Vagina (tissue), 2 donors: ENCODE measurements around the gene FAM168B. TPM values are rescaled to one million over a fixed set of nuclear protein-coding genes. Genes with fewer than 3 reads are reported as not detected.

Experiments
- DNase-seq, 2 donors: peaks; one replicate each; pipeline ENCODE4 v3.0.0-alpha.2; 2017; ENCODE audit errors: extremely low spot score in 2 of 2
- H3K27ac ChIP-seq: fragments of 200-600 bp; sonication (generic); one replicate; pipeline ENCODE4 v1.5.1; 2019
- H3K27me3 ChIP-seq: fragments of 200-600 bp; sonication (generic); one replicate; pipeline ENCODE4 v1.5.1; 2019
- H3K36me3 ChIP-seq, 2 donors: fragments of 200-600 bp; sonication (generic); one replicate each; pipeline ENCODE4 v1.5.1; 2017 to 2019
- H3K4me1 ChIP-seq: fragments of 200-600 bp; sonication (generic); one replicate; pipeline ENCODE4 v1.5.1; 2019
- H3K4me3 ChIP-seq, 2 donors: fragments of 200-600 bp; sonication (generic); 1 replicate in 1 of 2; 2 replicates in 1 of 2; pipeline ENCODE4 v1.5.1; 2016 to 2019
- H3K9me3 ChIP-seq: fragments of 200-600 bp; sonication (generic); one replicate; pipeline ENCODE4 v1.5.1; 2019
- CTCF ChIP-seq, 3 experiments: fragments of 450-650 bp in 2 of 3; fragments of 200-600 bp in 1 of 3; sonication (generic) in 1 of 3; IDR thresholded peaks; one replicate each; pipeline ENCODE4 v1.5.1; 2017 to 2019; ENCODE audit warnings: antibody characterized with exemption in 3 of 3, mild to moderate bottlenecking in 2 of 3, moderate library complexity in 2 of 3
- POLR2A ChIP-seq, 2 donors: fragments of 450-650 bp; IDR thresholded peaks; one replicate each; pipeline ENCODE4 v1.6.1; 2017; ENCODE audit warnings: antibody characterized with exemption in 2 of 2, mild to moderate bottlenecking in 2 of 2, moderate library complexity in 2 of 2
- POLR2AphosphoS5 ChIP-seq, 2 donors: sonication (generic); formaldehyde crosslinking; IDR thresholded peaks; one replicate each; pipeline ENCODE4 v1.9.0; 2017; ENCODE audit warnings: antibody characterized with exemption in 2 of 2, mild to moderate bottlenecking in 2 of 2, low read depth in 1 of 2; ENCODE audit not compliant: insufficient read depth in 1 of 2
- intact Hi-C: fragments of 100-400 bp; cut with DNase I; formaldehyde crosslinking; loops from one replicate; pipeline ENCODE4 v1.15.1; 2023
- total RNA-seq: library from RNA; depleted of rRNA; stranded (reverse); fragments of >200 nt; gene quantifications from one replicate; pipeline ENCODE4 v1.2.3, GENCODE V29; 2016

FAM168B gene
- total RNA-seq, 1 donor from 2014 or later: 56.7 TPM

DNA sequence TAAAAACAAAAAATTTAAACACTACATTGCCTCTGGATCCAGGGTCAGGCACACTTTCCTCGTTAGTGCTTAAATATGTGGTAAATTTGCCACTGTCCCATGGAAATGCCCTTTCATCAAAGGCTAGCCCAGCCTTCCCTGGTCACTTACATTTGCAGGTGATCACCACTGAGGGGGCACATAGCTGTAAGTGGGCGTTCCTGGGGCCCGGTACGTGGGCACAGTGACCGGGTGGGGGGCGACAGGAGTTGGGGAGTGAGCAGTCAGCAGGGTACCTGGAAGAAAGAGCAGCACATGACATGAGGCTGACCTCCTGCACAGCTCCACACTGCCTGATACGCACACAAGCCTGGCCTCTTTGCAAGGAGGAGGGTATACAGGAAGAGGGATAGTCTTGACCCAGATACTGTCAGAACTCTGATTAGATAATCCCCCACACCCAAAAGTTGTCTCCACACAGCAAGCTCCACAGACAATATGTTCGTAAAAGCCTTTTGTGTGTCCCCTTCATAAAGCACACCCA is 40.5 kb downstream of the FAM168B start:
- Histone ChIP-seq H3K27ac (no peak overlapping the region), H3K4me1 (peaks cover 17% of the 10 kb centered on the region), H3K4me3 (no peak overlapping the region), H3K27me3 (no peaks in the 10 kb centered on the region), H3K9me3 (no peaks in the 10 kb centered on the region), H3K36me3 (peaks cover 0 to 66% of the 10 kb centered on the region in 2 donors)
- no peak for TF ChIP-seq POLR2AphosphoS5 (IDR thresholded peaks at IDR 0.05; ENCODE audit: insufficient read depth in 1 of 2, low read depth in 1 of 2)
- TF ChIP-seq CTCF (IDR thresholded peaks at IDR 0.05): no peak
- no peak for TF ChIP-seq POLR2A (IDR thresholded peaks at IDR 0.05)
- intact Hi-C loops: no loop called here
- DNase-seq: no peak

DNA sequence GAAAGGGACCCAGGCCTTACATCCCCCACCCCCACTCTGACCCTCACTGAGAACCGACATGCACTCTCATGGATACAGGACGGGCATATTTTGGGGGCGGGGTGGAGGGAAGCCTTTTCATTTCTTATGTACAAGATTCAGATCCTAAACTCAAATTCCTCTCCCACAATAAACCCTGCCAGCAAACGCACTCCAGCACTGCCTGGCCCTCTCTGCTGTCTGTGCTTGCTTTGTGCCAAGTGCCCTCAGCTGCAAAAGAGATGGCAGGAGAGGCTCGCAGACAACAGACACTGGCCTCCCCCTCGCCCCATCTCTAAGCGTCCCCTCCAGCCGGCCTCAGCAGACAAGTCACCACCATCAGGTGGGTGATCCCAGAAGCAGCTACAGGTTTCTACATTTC is 42.4 kb downstream of the FAM168B start:
- intact Hi-C loops: no loop called here

GRCh38 chr2:131049150-131049718 is 44.0 kb downstream of the FAM168B start:
- peaks cover 0 to 70% of the 10 kb centered on the region in 2 donors for H3K36me3 ChIP-seq

More for the DNA sequence above, 42.4 kb downstream of the FAM168B start:
- Histone ChIP-seq H3K9me3 (no peaks in the 10 kb centered on the region), H3K27me3 (no peaks in the 10 kb centered on the region), H3K36me3 (peaks cover 0 to 83% of the 10 kb centered on the region in 2 donors), H3K4me3 (no peak overlapping the region), H3K27ac (no peak overlapping the region), H3K4me1 (peaks cover 3% of the 10 kb centered on the region)
- DNase-seq: no peak
- TF ChIP-seq POLR2AphosphoS5 (IDR thresholded peaks at IDR 0.05; ENCODE audit: insufficient read depth in 1 of 2, low read depth in 1 of 2): no peak
- no peak for TF ChIP-seq CTCF (IDR thresholded peaks at IDR 0.05)
- no peak for TF ChIP-seq POLR2A (IDR thresholded peaks at IDR 0.05)

DNA sequence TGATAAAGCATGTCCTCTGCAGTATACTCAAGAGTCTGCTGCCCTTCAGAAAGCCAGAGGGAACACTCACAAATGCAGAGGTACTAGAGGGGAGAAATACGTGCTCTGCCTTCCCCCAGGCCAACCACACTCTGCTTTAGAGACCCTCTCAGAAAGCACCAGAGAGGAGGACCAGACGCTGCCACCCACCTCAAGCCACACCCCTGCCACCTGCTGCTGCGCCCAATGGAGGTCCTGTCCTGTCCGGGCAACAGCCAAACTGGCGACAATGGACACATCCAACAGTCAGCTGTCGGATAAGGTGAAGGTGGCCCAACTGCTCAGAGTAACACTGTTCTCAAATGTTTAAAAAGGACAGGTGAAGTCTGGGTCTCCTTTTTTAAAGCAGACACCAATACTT is 44.6 kb downstream of the FAM168B start:
- peaks cover 0 to 65% of the 10 kb centered on the region in 2 donors for H3K36me3 ChIP-seq
- H3K9me3 ChIP-seq: no peaks in the 10 kb centered on the region
- TF ChIP-seq CTCF (IDR thresholded peaks at IDR 0.05): no peak
- TF ChIP-seq POLR2A (IDR thresholded peaks at IDR 0.05): no peak
- no peak for TF ChIP-seq POLR2AphosphoS5 (IDR thresholded peaks at IDR 0.05; ENCODE audit: insufficient read depth in 1 of 2, low read depth in 1 of 2)
- no peak overlapping the region for H3K4me3 ChIP-seq
- H3K27me3 ChIP-seq: no peaks in the 10 kb centered on the region
- no peaks in the 10 kb centered on the region for H3K4me1 ChIP-seq
- intact Hi-C loops: no loop called here
- DNase-seq: no peak
- no peak overlapping the region for H3K27ac ChIP-seq

More at GRCh38 chr2:131049150-131049718, 44.0 kb downstream of the FAM168B start:
- intact Hi-C loops: no loop called here
- Histone ChIP-seq H3K9me3 (no peaks in the 10 kb centered on the region), H3K4me3 (no peak overlapping the region), H3K27ac (no peak overlapping the region), H3K27me3 (no peaks in the 10 kb centered on the region), H3K4me1 (no peaks in the 10 kb centered on the region)
- no peak for DNase-seq
- TF ChIP-seq CTCF (IDR thresholded peaks at IDR 0.05) (no peak), POLR2AphosphoS5 (IDR thresholded peaks at IDR 0.05; ENCODE audit: insufficient read depth in 1 of 2, low read depth in 1 of 2) (no peak), POLR2A (IDR thresholded peaks at IDR 0.05) (no peak)

GRCh38 chr2:131047920-131048560 is 45.2 kb downstream of the FAM168B start:
- Histone ChIP-seq H3K4me3 (no peak overlapping the region), H3K4me1 (no peaks in the 10 kb centered on the region), H3K27ac (no peak overlapping the region), H3K36me3 (peaks cover 0 to 59% of the 10 kb centered on the region in 2 donors), H3K27me3 (no peaks in the 10 kb centered on the region), H3K9me3 (no peaks in the 10 kb centered on the region)
- no peak for DNase-seq
- TF ChIP-seq POLR2AphosphoS5 (IDR thresholded peaks at IDR 0.05; ENCODE audit: insufficient read depth in 1 of 2, low read depth in 1 of 2) (no peak), CTCF (IDR thresholded peaks at IDR 0.05) (no peak), POLR2A (IDR thresholded peaks at IDR 0.05) (no peak)
- intact Hi-C loops: no loop called here
